KMS-11 (cell line): ENCODE measurements around the gene PCDHAC2.

Experiments
- H2AFZ ChIP-seq: fragments of 200-600 bp; sonication (generic); 2 replicates; pipeline ENCODE4 v1.6.1; 2016; ENCODE audit warnings: antibody characterized with exemption, mixed run types, low read depth
- H3K27ac ChIP-seq: fragments of 200-600 bp; sonication (generic); 2 replicates; pipeline ENCODE4 v1.6.1; 2016; ENCODE audit warnings: mild to moderate bottlenecking, mixed run types
- H3K27me3 ChIP-seq: fragments of 200-600 bp; sonication (generic); 2 replicates; pipeline ENCODE4 v1.6.1; 2017; ENCODE audit warnings: mild to moderate bottlenecking, low read depth, mixed run types, moderate library complexity; ENCODE audit not compliant: insufficient read depth
- H3K36me3 ChIP-seq: fragments of 200-600 bp; sonication (generic); 2 replicates; pipeline ENCODE4 v1.6.1; 2017; ENCODE audit warnings: mild to moderate bottlenecking, mixed run types; ENCODE audit not compliant: insufficient read depth
- H3K4me1 ChIP-seq: fragments of 200-600 bp; sonication (generic); 2 replicates; pipeline ENCODE4 v1.6.1; 2016; ENCODE audit warnings: mild to moderate bottlenecking, low read depth, mixed run types; ENCODE audit not compliant: poor library complexity, severe bottlenecking
- H3K4me2 ChIP-seq: fragments of 200-600 bp; sonication (generic); 2 replicates; pipeline ENCODE4 v1.7.0; 2016; ENCODE audit warnings: mild to moderate bottlenecking, mixed run types
- H3K4me3 ChIP-seq: fragments of 200-600 bp; sonication (generic); IDR thresholded peaks from 2 replicates; pipeline ENCODE4 v1.6.1; 2017; ENCODE audit warnings: low read depth, low read length, mixed read lengths; ENCODE audit not compliant: insufficient read depth
- H3K79me2 ChIP-seq: fragments of 200-600 bp; sonication (generic); 2 replicates; pipeline ENCODE4 v1.6.1; 2016; ENCODE audit warnings: low read depth, mixed run types; ENCODE audit not compliant: insufficient read depth
- H3K9ac ChIP-seq: fragments of 200-600 bp; sonication (generic); 2 replicates; pipeline ENCODE4 v1.6.1; 2016; ENCODE audit warnings: mild to moderate bottlenecking, mixed run types
- H4K20me1 ChIP-seq: fragments of 200-600 bp; sonication (generic); 2 replicates; pipeline ENCODE4 v1.6.1; 2016; ENCODE audit warnings: mild to moderate bottlenecking, mixed run types; ENCODE audit not compliant: insufficient read depth
- CTCF ChIP-seq: fragments of 200-600 bp; sonication (generic); conservative IDR thresholded peaks from 2 replicates; pipeline ENCODE4 v1.6.1; 2017; ENCODE audit warnings: low read depth, mild to moderate bottlenecking, antibody characterized with exemption, low read length, moderate library complexity, mixed read lengths

PCDHAC2 gene

GRCh38 chr5:140927228-140927573 lies 39.1 kb upstream of the PCDHAC2 start:
- Histone ChIP-seq H3K4me3 (no peak overlapping the region), H3K27me3 (no peaks in the 10 kb centered on the region), H3K36me3 (no peaks in the 10 kb centered on the region), H3K9ac (no peak overlapping the region), H3K27ac (no peak overlapping the region), H3K79me2 (no peaks in the 10 kb centered on the region), H3K4me1 (no peaks in the 10 kb centered on the region), H3K4me2 (no peak overlapping the region), H4K20me1 (no peaks in the 10 kb centered on the region), H2AFZ (no peak overlapping the region)
- TF ChIP-seq CTCF = no peak

DNA sequence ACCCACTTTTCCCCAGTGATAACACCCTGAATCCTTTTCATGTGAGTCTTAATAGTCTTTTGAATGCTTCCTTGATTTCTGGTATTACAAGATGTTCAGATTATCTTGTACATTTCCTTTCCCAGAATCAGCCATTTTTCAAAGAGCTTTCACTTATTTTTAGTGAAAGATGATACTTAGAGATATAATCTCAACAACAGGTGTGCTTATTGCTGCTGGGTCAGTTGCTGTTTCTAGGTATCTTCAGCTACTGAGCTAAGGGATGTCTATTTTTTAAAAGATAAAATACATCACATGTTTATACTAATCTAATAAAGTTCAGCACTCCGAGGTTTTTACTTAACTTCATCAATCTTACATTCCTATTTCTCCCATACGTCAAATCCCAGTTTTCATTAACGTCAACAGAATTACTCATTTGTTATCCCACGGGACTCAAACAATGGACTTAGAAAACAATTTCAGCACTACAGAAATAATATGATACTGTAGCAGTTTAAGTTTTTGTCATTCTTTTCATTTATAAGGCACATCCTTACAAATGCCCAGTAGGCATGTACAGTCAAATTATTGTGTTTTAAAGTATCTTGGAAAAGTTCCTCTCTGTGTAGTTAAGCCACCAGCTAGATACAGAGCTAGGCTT lies 31.2 kb upstream of the PCDHAC2 start:
- Histone ChIP-seq H3K36me3 (no peaks in the 10 kb centered on the region), H3K79me2 (no peaks in the 10 kb centered on the region), H3K4me2 (no peak overlapping the region), H3K4me1 (no peaks in the 10 kb centered on the region), H2AFZ (no peak overlapping the region), H3K27ac (no peak overlapping the region), H3K9ac (no peak overlapping the region), H3K27me3 (no peaks in the 10 kb centered on the region), H4K20me1 (no peaks in the 10 kb centered on the region), H3K4me3 (no peak overlapping the region)
- TF ChIP-seq CTCF = no peak

- no peak overlapping the region for H3K9ac ChIP-seq
- no peak overlapping the region for H3K4me2 ChIP-seq
- H4K20me1 ChIP-seq = no peaks in the 10 kb centered on the region
- no peaks in the 10 kb centered on the region for H3K36me3 ChIP-seq
- H3K27ac ChIP-seq = no peak overlapping the region
- H2AFZ ChIP-seq = no peak overlapping the region
- no peak for TF ChIP-seq CTCF
- H3K79me2 ChIP-seq = no peaks in the 10 kb centered on the region
- no peak overlapping the region for H3K4me3 ChIP-seq
- H3K27me3 ChIP-seq = no peaks in the 10 kb centered on the region
- no peaks in the 10 kb centered on the region for H3K4me1 ChIP-seq
Measured at GRCh38 chr5:140946578-140946977, 19.7 kb upstream of the PCDHAC2 start.

- H3K4me3 ChIP-seq = no peak overlapping the region
- no peak overlapping the region for H3K4me2 ChIP-seq
- no peaks in the 10 kb centered on the region for H3K4me1 ChIP-seq
- no peak overlapping the region for H3K27ac ChIP-seq
- no peaks in the 10 kb centered on the region for H3K27me3 ChIP-seq
- no peak for TF ChIP-seq CTCF
- no peaks in the 10 kb centered on the region for H3K36me3 ChIP-seq
- H3K79me2 ChIP-seq = no peaks in the 10 kb centered on the region
- no peak overlapping the region for H3K9ac ChIP-seq
- H2AFZ ChIP-seq = no peak overlapping the region
- H4K20me1 ChIP-seq = no peaks in the 10 kb centered on the region
Measured at GRCh38 chr5:140951636-140952035, 14.6 kb upstream of the PCDHAC2 start.
